Adipocyte (in vitro differentiated cells): ENCODE data around the gene HIVEP3.

Experiments used
- DNase-seq: peaks from one replicate; pipeline ENCODE4 v3.0.0-alpha.2; 2015; ENCODE audit warnings: low read depth
- H3K27me3 ChIP-seq: replicated peaks from 2 replicates; pipeline ENCODE4 v1.7.0; 2013; ENCODE audit warnings: mild to moderate bottlenecking, low read length, moderate library complexity; ENCODE audit not compliant: control insufficient read depth, insufficient read depth
- H3K36me3 ChIP-seq: 2 replicates; pipeline ENCODE4 v1.7.0; 2013; ENCODE audit warnings: low read length, mild to moderate bottlenecking, moderate library complexity; ENCODE audit not compliant: control insufficient read depth, insufficient read depth, severe bottlenecking
- H3K4me1 ChIP-seq: 2 replicates; pipeline ENCODE4 v1.7.0; 2013; ENCODE audit warnings: mild to moderate bottlenecking, low read length, moderate library complexity; ENCODE audit not compliant: control insufficient read depth, insufficient read depth
- H3K4me3 ChIP-seq: 2 replicates; pipeline ENCODE4 v1.7.0; 2013; ENCODE audit warnings: mild to moderate bottlenecking, low read length, moderate library complexity
- H3K9ac ChIP-seq: 2 replicates; pipeline ENCODE4 v1.7.0; 2013; ENCODE audit warnings: mild to moderate bottlenecking, low read length, moderate library complexity
- H3K9me3 ChIP-seq: 2 replicates; pipeline ENCODE4 v1.7.0; 2013; ENCODE audit warnings: mild to moderate bottlenecking, low read length, moderate library complexity; ENCODE audit not compliant: control insufficient read depth

The HIVEP3 gene

DNA sequence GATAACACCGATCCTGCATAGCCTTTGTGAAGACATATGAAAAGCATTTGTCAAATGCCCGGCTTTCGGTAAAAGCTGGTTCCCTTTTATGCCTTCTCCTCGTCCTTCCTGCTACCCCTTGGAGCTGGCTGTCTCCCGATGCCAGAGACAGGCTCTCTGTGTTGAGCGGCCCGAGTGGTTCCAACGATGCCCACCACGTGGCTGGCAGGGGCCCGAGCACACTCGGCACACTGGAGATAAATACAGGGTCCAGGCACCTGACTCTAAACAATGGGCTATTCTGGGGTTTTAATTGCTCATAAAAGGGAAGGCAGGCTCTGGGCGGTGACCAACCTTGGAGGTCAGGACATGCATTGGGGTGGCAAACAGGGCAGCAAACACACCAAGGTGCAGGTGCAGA is 207.1 kb downstream of the HIVEP3 start:
- DNase-seq: no peak
- no peaks in the 10 kb centered on the region for H3K27me3 ChIP-seq
- no peaks in the 10 kb centered on the region for H3K36me3 ChIP-seq

DNA sequence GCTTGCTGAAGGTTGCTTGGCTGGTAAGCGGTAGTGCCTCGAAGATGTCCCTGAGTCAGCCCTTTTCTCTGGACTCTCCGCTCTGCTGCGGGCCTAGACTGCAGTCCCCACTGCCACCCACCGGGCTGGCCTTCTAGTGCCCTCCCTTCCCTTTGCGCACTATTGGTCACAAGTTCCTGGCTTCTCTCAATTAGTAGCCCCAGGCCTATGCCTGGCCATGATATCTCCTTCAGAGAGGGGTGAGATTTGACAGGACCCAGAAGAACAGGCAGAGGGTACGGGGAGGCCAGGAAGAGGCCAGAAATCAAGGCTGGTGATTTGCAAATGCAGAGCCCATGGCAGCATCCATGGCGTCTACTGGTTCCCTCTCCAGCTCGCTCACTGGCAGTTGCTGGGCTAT is 207.7 kb downstream of the HIVEP3 start:
- Histone ChIP-seq H3K4me3 (no peak overlapping the region), H3K27me3 (no peaks in the 10 kb centered on the region), H3K9ac (no peak overlapping the region), H3K4me1 (peaks cover 8% of the 10 kb centered on the region), H3K9me3 (no peaks in the 10 kb centered on the region), H3K36me3 (no peaks in the 10 kb centered on the region)
- no peak for DNase-seq

More for the DNA sequence above, 207.1 kb downstream of the HIVEP3 start:
- Histone ChIP-seq H3K9ac (no peak overlapping the region), H3K4me1 (peaks cover 8% of the 10 kb centered on the region), H3K4me3 (no peak overlapping the region), H3K9me3 (no peaks in the 10 kb centered on the region)

DNA sequence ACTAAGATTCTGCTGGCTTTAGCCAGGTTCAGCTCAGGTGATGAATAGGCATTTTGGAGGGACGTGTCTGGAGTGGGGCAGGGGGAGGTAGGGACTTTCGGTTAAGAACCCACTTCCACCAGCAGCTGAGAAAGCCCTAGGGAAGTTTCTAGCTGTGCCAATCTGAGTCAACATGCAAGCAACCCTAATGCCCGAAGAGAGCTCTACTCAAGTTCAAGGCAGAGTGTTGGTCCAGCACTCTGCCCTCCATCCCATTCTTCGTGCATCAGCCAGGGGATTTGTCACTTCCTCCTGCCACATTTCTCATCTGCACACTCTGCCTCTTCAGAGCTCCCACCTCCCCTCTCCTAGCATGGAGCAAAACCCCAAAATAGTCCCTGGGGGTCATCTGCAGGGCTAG is 208.8 kb downstream of the HIVEP3 start:
- H3K4me1 ChIP-seq: peaks cover 8% of the 10 kb centered on the region
- H3K9ac ChIP-seq: no peak overlapping the region
- no peaks in the 10 kb centered on the region for H3K27me3 ChIP-seq
- no peaks in the 10 kb centered on the region for H3K36me3 ChIP-seq
- no peak for DNase-seq
- H3K4me3 ChIP-seq: no peak overlapping the region
- H3K9me3 ChIP-seq: no peaks in the 10 kb centered on the region

DNA sequence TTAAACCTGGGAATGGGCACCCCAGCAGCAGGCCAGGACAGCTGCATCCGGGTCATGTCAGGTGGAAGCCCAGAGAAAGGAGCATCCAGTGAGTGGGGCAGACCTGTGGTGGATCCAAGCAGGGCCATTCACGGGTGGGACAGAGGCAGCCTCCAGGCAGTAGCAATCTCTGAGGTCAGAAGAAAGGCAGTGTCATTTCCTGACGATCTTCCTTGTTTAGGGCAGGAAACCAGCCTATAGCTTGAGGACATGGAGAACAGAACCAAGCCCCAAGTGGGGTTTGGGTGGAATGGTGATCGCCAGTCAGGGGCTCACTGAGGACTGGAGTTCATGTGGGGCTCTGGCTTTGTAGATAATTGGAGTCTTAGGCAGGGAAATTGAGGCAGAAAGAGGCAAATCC is 209.4 kb downstream of the HIVEP3 start:
- H3K4me1 ChIP-seq: peaks cover 8% of the 10 kb centered on the region
- H3K9me3 ChIP-seq: no peaks in the 10 kb centered on the region
- no peak overlapping the region for H3K4me3 ChIP-seq
- no peak for DNase-seq
- no peak overlapping the region for H3K9ac ChIP-seq
- no peaks in the 10 kb centered on the region for H3K27me3 ChIP-seq
- no peaks in the 10 kb centered on the region for H3K36me3 ChIP-seq

DNA sequence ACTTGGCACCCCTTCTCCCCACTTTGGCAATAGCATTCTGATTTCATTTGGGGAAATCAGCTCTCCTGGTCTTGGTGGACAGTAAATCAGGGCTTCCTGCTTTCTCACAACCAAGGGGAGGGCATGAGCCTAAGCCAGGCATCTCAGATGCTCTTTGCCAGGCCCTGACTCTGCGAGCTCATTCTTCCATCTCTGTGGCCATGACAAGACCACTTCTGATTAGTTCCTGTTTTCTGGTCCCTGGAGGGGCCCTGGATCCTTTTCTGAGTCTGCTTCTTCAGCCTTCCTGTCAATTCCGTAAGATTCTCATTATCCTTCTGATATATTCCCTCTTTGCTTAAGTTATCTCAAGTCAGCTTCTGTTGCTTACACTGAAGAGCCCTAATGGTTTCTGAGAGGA is 210.4 kb downstream of the HIVEP3 start:
- H3K9me3 ChIP-seq: no peaks in the 10 kb centered on the region
- H3K9ac ChIP-seq: no peak overlapping the region
- H3K4me3 ChIP-seq: no peak overlapping the region
- DNase-seq: no peak
- no peaks in the 10 kb centered on the region for H3K27me3 ChIP-seq
- no peaks in the 10 kb centered on the region for H3K36me3 ChIP-seq
- H3K4me1 ChIP-seq: peaks cover under 1% of the 10 kb centered on the region

DNA sequence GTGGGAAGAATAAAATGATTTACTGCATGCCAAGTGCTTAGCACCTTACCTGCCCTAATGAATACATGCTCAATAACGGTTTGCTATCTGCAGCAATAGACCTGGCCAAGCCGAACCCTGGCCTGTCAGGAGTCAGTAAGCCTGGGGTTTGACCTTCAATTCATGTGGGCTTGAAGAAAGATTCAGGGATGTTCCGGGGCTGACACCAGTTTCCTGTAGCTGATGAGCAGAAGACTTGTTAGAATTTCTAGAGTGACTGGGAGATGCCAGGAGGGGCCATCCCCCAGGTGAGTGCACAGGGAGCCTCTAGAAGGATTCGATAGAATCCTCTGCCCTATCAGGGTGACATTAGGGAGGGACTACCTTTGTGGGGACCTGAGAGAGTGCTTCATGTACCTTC is 210.9 kb downstream of the HIVEP3 start:
- H3K9me3 ChIP-seq: no peaks in the 10 kb centered on the region
- DNase-seq: no peak
- H3K36me3 ChIP-seq: no peaks in the 10 kb centered on the region
- H3K4me1 ChIP-seq: no peaks in the 10 kb centered on the region
- no peak overlapping the region for H3K9ac ChIP-seq
- no peak overlapping the region for H3K4me3 ChIP-seq
- H3K27me3 ChIP-seq: no peaks in the 10 kb centered on the region

DNA sequence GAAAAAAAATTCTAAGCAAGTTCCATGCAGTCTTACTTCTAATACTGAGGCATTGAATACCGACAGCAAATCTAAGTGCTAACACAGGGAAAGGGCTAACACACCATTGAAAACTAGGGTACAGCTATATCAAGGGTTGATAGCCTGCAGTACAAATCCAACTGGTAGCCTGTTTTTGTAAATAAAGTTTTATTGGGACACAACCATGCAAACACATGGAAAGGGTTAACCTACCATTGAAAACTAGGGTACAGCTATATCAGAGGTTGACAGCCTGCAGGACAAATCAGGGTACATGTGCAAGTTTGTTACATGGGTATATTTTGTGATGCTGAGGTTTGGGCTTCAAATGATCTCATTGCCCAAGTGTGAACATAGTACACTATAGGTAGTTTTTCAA is 212.9 kb downstream of the HIVEP3 start:
- H3K9ac ChIP-seq: no peak overlapping the region
- H3K27me3 ChIP-seq: no peaks in the 10 kb centered on the region
- DNase-seq: no peak
- no peaks in the 10 kb centered on the region for H3K36me3 ChIP-seq
- no peaks in the 10 kb centered on the region for H3K9me3 ChIP-seq
- no peaks in the 10 kb centered on the region for H3K4me1 ChIP-seq
- H3K4me3 ChIP-seq: no peak overlapping the region

DNA sequence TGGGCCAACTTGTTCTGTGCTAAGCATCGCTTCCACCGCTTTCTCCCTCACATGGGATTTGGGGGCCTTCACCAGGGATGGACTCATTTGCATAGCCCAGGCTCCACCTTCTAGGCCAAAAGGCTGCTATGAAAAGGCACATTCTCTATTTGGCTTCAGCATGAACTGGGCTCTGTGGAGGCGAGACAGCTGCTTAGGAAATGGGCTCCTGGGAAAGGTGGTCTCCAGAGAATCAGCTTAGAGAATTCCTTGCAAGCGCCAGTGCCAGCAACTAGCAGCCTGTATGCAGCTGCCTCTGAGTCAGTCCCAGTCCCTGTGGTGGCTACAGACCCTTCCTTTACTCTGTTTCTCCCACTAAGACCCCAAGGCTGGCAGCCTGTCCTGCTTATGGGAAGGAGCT is 214.5 kb downstream of the HIVEP3 start:
- Histone ChIP-seq H3K9ac (no peak overlapping the region), H3K27me3 (no peaks in the 10 kb centered on the region), H3K9me3 (no peaks in the 10 kb centered on the region), H3K4me3 (no peak overlapping the region), H3K4me1 (no peaks in the 10 kb centered on the region), H3K36me3 (no peaks in the 10 kb centered on the region)
- DNase-seq: no peak

DNA sequence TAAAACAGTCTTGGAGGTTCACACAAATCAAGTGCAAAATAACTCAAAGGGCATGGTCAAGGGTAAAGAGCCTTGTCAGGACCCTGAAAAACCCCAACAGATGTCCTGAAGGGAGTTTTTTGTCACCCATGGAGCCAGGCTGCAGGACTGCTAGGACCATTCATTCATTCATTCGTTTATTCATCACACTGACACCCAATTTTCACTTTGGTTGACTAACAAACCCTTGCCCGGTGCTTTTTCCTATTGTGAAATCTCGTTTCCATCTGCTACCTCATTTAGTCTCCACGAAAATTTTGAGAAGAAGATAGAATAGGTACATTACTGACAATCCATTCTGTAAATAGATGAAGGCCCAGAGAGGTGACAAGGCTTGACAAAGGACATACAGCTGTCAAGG is 216.0 kb downstream of the HIVEP3 start:
- Histone ChIP-seq H3K9me3 (no peaks in the 10 kb centered on the region), H3K4me3 (no peak overlapping the region), H3K27me3 (peaks cover 9% of the 10 kb centered on the region), H3K36me3 (no peaks in the 10 kb centered on the region), H3K9ac (no peak overlapping the region), H3K4me1 (no peaks in the 10 kb centered on the region)
- DNase-seq: no peak

DNA sequence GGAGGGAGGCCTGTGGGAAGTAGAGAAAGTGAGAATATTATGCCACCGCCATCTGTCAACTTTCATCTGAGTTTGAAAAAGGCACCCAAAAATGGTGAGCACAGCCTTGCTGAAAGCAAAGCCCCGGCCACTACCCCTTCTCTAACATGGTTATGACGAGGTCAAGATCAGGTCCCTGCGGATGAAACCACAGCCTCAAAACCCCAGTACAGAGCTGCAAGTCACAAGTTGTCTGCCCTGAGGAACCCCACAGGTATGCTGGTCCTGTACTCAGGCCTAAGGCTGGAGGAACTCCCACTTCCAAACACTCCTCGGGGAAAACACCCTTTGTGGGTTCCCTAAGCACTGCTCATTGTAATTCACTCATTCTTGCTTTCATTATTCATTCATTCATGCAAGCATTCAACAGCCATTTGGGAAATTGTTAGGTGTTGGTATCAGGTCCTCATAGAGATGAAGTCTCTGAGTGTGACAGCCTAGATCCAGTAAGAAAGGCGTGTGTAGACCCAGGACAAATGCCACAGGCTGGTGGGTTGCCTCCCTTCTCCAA is 217.7 kb downstream of the HIVEP3 start:
- no peak overlapping the region for H3K4me3 ChIP-seq
- H3K36me3 ChIP-seq: no peaks in the 10 kb centered on the region
- H3K27me3 ChIP-seq: peaks cover 9% of the 10 kb centered on the region
- no peak overlapping the region for H3K9ac ChIP-seq
- DNase-seq: no peak
- H3K9me3 ChIP-seq: no peaks in the 10 kb centered on the region
- H3K4me1 ChIP-seq: no peaks in the 10 kb centered on the region

DNA sequence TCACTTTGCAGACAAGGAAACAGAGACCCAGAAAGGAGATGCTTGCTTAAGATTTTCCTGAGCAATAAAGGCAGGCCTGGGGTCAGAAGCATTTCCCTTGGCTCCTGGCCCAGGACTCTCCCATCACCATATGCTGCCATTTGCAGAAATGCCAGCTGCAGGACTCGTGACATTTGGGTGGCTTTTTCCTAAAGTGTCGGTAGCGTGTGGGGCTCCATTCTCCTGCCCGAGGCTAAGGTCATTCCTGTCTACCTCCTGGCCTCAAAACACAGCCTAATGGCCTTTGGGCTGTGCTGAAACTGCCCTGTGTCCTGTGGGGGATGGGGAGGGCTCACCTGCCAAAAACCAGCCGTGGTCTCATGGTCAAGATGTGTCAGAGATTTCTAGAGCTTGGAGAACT is 218.1 kb downstream of the HIVEP3 start:
- Histone ChIP-seq H3K27me3 (peaks cover 9% of the 10 kb centered on the region), H3K4me1 (no peaks in the 10 kb centered on the region), H3K9ac (no peak overlapping the region), H3K36me3 (no peaks in the 10 kb centered on the region), H3K4me3 (no peak overlapping the region), H3K9me3 (no peaks in the 10 kb centered on the region)
- DNase-seq: no peak

DNA sequence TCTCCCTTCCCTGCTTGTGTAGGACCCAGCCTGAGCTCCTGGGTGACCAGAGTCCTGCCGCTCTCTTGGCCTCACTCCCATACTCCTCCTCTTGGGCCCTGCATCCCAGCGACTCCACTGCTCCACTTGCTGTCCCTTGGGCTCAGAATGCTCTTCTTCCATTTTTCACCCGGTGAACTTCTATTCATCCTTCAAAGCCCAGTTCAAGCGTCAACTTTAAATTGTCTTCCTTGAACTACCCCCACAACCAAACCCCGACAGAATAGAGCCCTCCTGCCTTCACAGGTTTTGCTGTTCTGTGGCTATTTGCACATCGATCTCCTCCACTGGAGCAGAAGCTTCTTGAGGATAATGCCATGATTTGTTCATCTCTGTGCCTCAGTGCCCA is 218.9 kb downstream of the HIVEP3 start:
- no peaks in the 10 kb centered on the region for H3K36me3 ChIP-seq
- peaks cover 9% of the 10 kb centered on the region for H3K27me3 ChIP-seq
- H3K4me3 ChIP-seq: no peak overlapping the region
- H3K4me1 ChIP-seq: peaks cover 6% of the 10 kb centered on the region
- no peak for DNase-seq
- no peak overlapping the region for H3K9ac ChIP-seq
- H3K9me3 ChIP-seq: no peaks in the 10 kb centered on the region
